ENCODE measurements around the gene ASTN2. TPM values are rescaled to one million over a fixed set of nuclear protein-coding genes. Genes with fewer than 3 reads are reported as not detected.

Gene ASTN2
- polyA plus RNA-seq, 2 donors, result 0.26 to 0.35 TPM

- Histone ChIP-seq H3K36me3 (ENCODE audit: control insufficient read depth in 2 of 2, insufficient read depth in 2 of 2, low read length in 1 of 2) (no peaks in the 10 kb centered on the region), H3K9me3 (ENCODE audit: control insufficient read depth in 2 of 2, insufficient read depth in 1 of 2, low read depth in 1 of 2, low read length in 1 of 2) (no peaks in the 10 kb centered on the region), H3K4me3 (ENCODE audit: low read depth in 1 of 2, low read length in 2 of 2) (no peak overlapping the region), H3K27ac (ENCODE audit: low read depth in 2 of 2, low read length in 1 of 2) (no peak overlapping the region), H3K27me3 (ENCODE audit: control insufficient read depth in 1 of 2, insufficient read depth in 2 of 2, low read length in 2 of 2) (no peaks in the 10 kb centered on the region), H3K4me1 (ENCODE audit: control insufficient read depth in 2 of 2, insufficient read depth in 2 of 2, low read length in 1 of 2) (no peaks in the 10 kb centered on the region)
- WGBS, 2 donors, result 60 to 63% methylated on average over 2 of the region's 2 CpGs
These were observed 97.7 kb downstream of the ASTN2 start for GRCh38 chr9:117317192-117317591.

- no peak overlapping the region for H3K27ac ChIP-seq (ENCODE audit: low read depth in 2 of 2, low read length in 1 of 2)
- no peaks in the 10 kb centered on the region for H3K27me3 ChIP-seq (ENCODE audit: control insufficient read depth in 1 of 2, insufficient read depth in 2 of 2, low read length in 2 of 2)
- no peaks in the 10 kb centered on the region for H3K36me3 ChIP-seq (ENCODE audit: control insufficient read depth in 2 of 2, insufficient read depth in 2 of 2, low read length in 1 of 2)
- no peaks in the 10 kb centered on the region for H3K4me1 ChIP-seq (ENCODE audit: control insufficient read depth in 2 of 2, insufficient read depth in 2 of 2, low read length in 1 of 2)
- WGBS, 2 donors, result 50 to 59% methylated on average over 3 of the region's 3 CpGs
- no peaks in the 10 kb centered on the region for H3K9me3 ChIP-seq (ENCODE audit: control insufficient read depth in 2 of 2, insufficient read depth in 1 of 2, low read depth in 1 of 2, low read length in 1 of 2)
- no peak overlapping the region for H3K4me3 ChIP-seq (ENCODE audit: low read depth in 1 of 2, low read length in 2 of 2)
These were observed 99.6 kb downstream of the ASTN2 start for GRCh38 chr9:117315236-117315635.

GRCh38 chr9:117313989-117314388, 100.9 kb downstream of the ASTN2 start:
- H3K36me3 ChIP-seq (ENCODE audit: control insufficient read depth in 2 of 2, insufficient read depth in 2 of 2, low read length in 1 of 2), result no peaks in the 10 kb centered on the region
- H3K4me3 ChIP-seq (ENCODE audit: low read depth in 1 of 2, low read length in 2 of 2), result no peak overlapping the region
- no peaks in the 10 kb centered on the region for H3K27me3 ChIP-seq (ENCODE audit: control insufficient read depth in 1 of 2, insufficient read depth in 2 of 2, low read length in 2 of 2)
- H3K4me1 ChIP-seq (ENCODE audit: control insufficient read depth in 2 of 2, insufficient read depth in 2 of 2, low read length in 1 of 2), result no peaks in the 10 kb centered on the region
- H3K9me3 ChIP-seq (ENCODE audit: control insufficient read depth in 2 of 2, insufficient read depth in 1 of 2, low read depth in 1 of 2, low read length in 1 of 2), result no peaks in the 10 kb centered on the region
- WGBS, 2 donors, result 65 to 77% methylated on average over 2 of the region's 2 CpGs
- no peak overlapping the region for H3K27ac ChIP-seq (ENCODE audit: low read depth in 2 of 2, low read length in 1 of 2)

DNA sequence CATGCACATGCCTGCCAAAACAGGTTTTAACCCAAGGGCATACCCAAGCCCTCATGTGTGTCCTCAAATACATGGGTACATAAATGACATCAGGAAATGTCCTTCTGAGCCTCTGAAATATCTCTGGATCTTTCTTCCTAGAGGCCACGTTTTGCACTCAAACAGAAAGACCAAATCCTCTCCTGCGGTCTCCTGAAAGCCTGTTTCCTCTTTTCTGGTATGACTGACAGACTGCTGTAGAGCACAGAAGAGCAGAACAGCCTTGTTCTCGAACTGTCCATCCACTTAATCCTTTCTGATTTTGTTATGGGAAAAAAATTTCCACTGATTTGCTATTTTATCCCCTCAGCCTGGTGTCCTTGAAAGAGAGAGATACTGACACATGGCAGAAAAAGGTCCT, 107.2 kb downstream of the ASTN2 start:
- Histone ChIP-seq H3K36me3 (ENCODE audit: control insufficient read depth in 2 of 2, insufficient read depth in 2 of 2, low read length in 1 of 2) (no peaks in the 10 kb centered on the region), H3K4me1 (ENCODE audit: control insufficient read depth in 2 of 2, insufficient read depth in 2 of 2, low read length in 1 of 2) (no peaks in the 10 kb centered on the region), H3K9me3 (ENCODE audit: control insufficient read depth in 2 of 2, insufficient read depth in 1 of 2, low read depth in 1 of 2, low read length in 1 of 2) (no peaks in the 10 kb centered on the region), H3K27me3 (ENCODE audit: control insufficient read depth in 1 of 2, insufficient read depth in 2 of 2, low read length in 2 of 2) (no peaks in the 10 kb centered on the region), H3K4me3 (ENCODE audit: low read depth in 1 of 2, low read length in 2 of 2) (no peak overlapping the region), H3K27ac (ENCODE audit: low read depth in 2 of 2, low read length in 1 of 2) (no peak overlapping the region)
- WGBS, 2 donors, result 58 to 59% methylated on average over 3 of the region's 3 CpGs

DNA sequence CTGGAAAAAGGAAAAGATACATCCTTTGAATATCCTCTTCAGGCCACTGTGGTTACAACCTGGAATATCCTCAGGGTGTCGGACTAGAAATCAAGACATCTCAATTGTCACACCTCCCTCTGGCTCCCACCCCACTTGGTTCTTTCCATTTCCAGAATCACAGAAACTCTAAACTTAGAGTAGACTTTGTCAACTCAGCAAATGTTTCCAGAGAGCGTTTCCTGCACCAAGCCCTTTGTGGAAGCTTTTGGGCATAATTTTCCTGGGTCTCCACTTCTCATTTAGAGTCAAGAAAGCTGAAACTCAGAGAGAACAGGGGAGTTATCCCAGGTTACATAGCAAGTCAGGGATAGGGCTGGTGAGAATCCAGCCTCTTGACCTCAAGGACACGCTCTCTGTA, 108.8 kb downstream of the ASTN2 start:
- Histone ChIP-seq H3K27ac (ENCODE audit: low read depth in 2 of 2, low read length in 1 of 2) (no peak overlapping the region), H3K4me3 (ENCODE audit: low read depth in 1 of 2, low read length in 2 of 2) (no peak overlapping the region), H3K9me3 (ENCODE audit: control insufficient read depth in 2 of 2, insufficient read depth in 1 of 2, low read depth in 1 of 2, low read length in 1 of 2) (no peaks in the 10 kb centered on the region), H3K4me1 (ENCODE audit: control insufficient read depth in 2 of 2, insufficient read depth in 2 of 2, low read length in 1 of 2) (no peaks in the 10 kb centered on the region), H3K36me3 (ENCODE audit: control insufficient read depth in 2 of 2, insufficient read depth in 2 of 2, low read length in 1 of 2) (no peaks in the 10 kb centered on the region), H3K27me3 (ENCODE audit: control insufficient read depth in 1 of 2, insufficient read depth in 2 of 2, low read length in 2 of 2) (no peaks in the 10 kb centered on the region)
- 79 to 80% methylated on average over 3 of the region's 3 CpGs for WGBS, 2 donors

DNA sequence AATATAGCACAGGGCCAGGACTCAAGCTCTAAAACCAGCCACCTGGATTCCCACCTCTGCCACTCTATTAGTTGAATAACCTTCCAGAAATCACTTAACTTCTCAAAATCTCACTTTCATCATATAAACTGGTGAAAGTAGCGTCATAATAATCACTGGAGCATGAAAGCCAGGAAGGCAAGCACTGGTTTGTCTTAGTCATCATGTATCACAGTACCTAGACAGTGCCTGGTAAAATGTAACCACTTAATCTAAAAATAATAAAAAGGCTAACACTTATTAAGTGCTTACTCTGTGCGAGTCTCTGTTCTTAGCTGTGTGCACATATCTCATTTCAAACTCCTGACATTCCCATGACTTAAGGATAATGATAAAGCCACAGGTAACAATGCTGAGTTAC, 109.4 kb downstream of the ASTN2 start:
- Histone ChIP-seq H3K27ac (ENCODE audit: low read depth in 2 of 2, low read length in 1 of 2) (no peak overlapping the region), H3K4me3 (ENCODE audit: low read depth in 1 of 2, low read length in 2 of 2) (no peak overlapping the region), H3K27me3 (ENCODE audit: control insufficient read depth in 1 of 2, insufficient read depth in 2 of 2, low read length in 2 of 2) (no peaks in the 10 kb centered on the region), H3K4me1 (ENCODE audit: control insufficient read depth in 2 of 2, insufficient read depth in 2 of 2, low read length in 1 of 2) (no peaks in the 10 kb centered on the region), H3K9me3 (ENCODE audit: control insufficient read depth in 2 of 2, insufficient read depth in 1 of 2, low read depth in 1 of 2, low read length in 1 of 2) (no peaks in the 10 kb centered on the region), H3K36me3 (ENCODE audit: control insufficient read depth in 2 of 2, insufficient read depth in 2 of 2, low read length in 1 of 2) (no peaks in the 10 kb centered on the region)
- WGBS, 2 donors, result 56 to 60% methylated on average over 2 of the region's 2 CpGs

- peaks cover 0 to under 1% of the 10 kb centered on the region in 2 donors for H3K9me3 ChIP-seq (ENCODE audit: control insufficient read depth in 2 of 2, insufficient read depth in 1 of 2, low read depth in 1 of 2, low read length in 1 of 2)
- WGBS, 2 donors, result 66 to 70% methylated on average over 5 of the region's 5 CpGs
- no peaks in the 10 kb centered on the region for H3K36me3 ChIP-seq (ENCODE audit: control insufficient read depth in 2 of 2, insufficient read depth in 2 of 2, low read length in 1 of 2)
- no peaks in the 10 kb centered on the region for H3K27me3 ChIP-seq (ENCODE audit: control insufficient read depth in 1 of 2, insufficient read depth in 2 of 2, low read length in 2 of 2)
- no peaks in the 10 kb centered on the region for H3K4me1 ChIP-seq (ENCODE audit: control insufficient read depth in 2 of 2, insufficient read depth in 2 of 2, low read length in 1 of 2)
- H3K27ac ChIP-seq (ENCODE audit: low read depth in 2 of 2, low read length in 1 of 2), result no peak overlapping the region
- H3K4me3 ChIP-seq (ENCODE audit: low read depth in 1 of 2, low read length in 2 of 2), result no peak overlapping the region
These were observed 110.3 kb downstream of the ASTN2 start for GRCh38 chr9:117304549-117304948.

- no peaks in the 10 kb centered on the region for H3K4me1 ChIP-seq (ENCODE audit: control insufficient read depth in 2 of 2, insufficient read depth in 2 of 2, low read length in 1 of 2)
- no peaks in the 10 kb centered on the region for H3K36me3 ChIP-seq (ENCODE audit: control insufficient read depth in 2 of 2, insufficient read depth in 2 of 2, low read length in 1 of 2)
- H3K27ac ChIP-seq (ENCODE audit: low read depth in 2 of 2, low read length in 1 of 2), result no peak overlapping the region
- H3K4me3 ChIP-seq (ENCODE audit: low read depth in 1 of 2, low read length in 2 of 2), result no peak overlapping the region
- H3K27me3 ChIP-seq (ENCODE audit: control insufficient read depth in 1 of 2, insufficient read depth in 2 of 2, low read length in 2 of 2), result no peaks in the 10 kb centered on the region
- 83 to 88% methylated on average over 5 of the region's 5 CpGs for WGBS, 2 donors
- peaks cover 0 to 2% of the 10 kb centered on the region in 2 donors for H3K9me3 ChIP-seq (ENCODE audit: control insufficient read depth in 2 of 2, insufficient read depth in 1 of 2, low read depth in 1 of 2, low read length in 1 of 2)
These were observed 111.1 kb downstream of the ASTN2 start for GRCh38 chr9:117303643-117304230.

GRCh38 chr9:117302487-117302886, 112.4 kb downstream of the ASTN2 start:
- 80 to 81% methylated on average over 2 of the region's 2 CpGs for WGBS, 2 donors
- Histone ChIP-seq H3K36me3 (ENCODE audit: control insufficient read depth in 2 of 2, insufficient read depth in 2 of 2, low read length in 1 of 2) (no peaks in the 10 kb centered on the region), H3K4me1 (ENCODE audit: control insufficient read depth in 2 of 2, insufficient read depth in 2 of 2, low read length in 1 of 2) (no peaks in the 10 kb centered on the region), H3K4me3 (ENCODE audit: low read depth in 1 of 2, low read length in 2 of 2) (no peak overlapping the region), H3K9me3 (ENCODE audit: control insufficient read depth in 2 of 2, insufficient read depth in 1 of 2, low read depth in 1 of 2, low read length in 1 of 2) (peaks cover 0 to 2% of the 10 kb centered on the region in 2 donors), H3K27me3 (ENCODE audit: control insufficient read depth in 1 of 2, insufficient read depth in 2 of 2, low read length in 2 of 2) (no peaks in the 10 kb centered on the region), H3K27ac (ENCODE audit: low read depth in 2 of 2, low read length in 1 of 2) (no peak overlapping the region)

DNA sequence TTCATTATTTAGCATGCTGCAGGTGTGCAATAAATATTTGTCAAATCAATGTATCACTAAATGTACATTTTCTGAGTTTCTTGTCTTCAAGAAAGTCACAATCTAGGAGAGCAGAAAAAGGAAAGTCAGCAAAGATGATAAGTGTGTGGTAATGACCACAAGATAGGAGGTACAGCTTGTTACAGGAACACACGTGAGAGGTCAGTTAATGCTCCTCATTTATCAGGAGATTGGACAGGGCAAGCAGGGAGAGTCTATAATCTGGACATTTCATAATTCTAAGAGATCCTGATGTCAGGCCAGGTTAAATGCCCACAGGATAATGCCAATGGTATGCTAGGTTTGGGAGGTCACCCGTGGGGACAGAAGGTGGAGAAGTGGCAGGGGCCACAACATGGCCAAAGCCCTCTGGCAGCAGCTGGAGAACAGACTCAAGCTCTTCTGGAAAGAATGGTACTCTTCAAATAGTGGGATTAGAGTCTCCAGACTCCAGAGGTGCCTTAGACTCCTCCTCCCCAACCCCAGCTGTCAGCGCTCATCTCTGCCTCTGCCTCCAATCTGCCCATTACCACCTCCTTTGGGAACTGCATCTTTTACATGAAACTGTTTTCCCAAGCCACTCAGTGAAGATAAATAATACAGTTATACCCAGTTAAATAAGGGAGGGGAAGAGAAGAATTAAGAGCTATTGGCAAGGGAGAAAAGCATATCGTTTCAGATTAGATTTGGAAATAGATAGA, 114.3 kb downstream of the ASTN2 start:
- 67 to 74% methylated on average over 4 of the region's 4 CpGs for WGBS, 2 donors
- no peaks in the 10 kb centered on the region for H3K4me1 ChIP-seq (ENCODE audit: control insufficient read depth in 2 of 2, insufficient read depth in 2 of 2, low read length in 1 of 2)
- H3K4me3 ChIP-seq (ENCODE audit: low read depth in 1 of 2, low read length in 2 of 2), result no peak overlapping the region
- no peak overlapping the region for H3K27ac ChIP-seq (ENCODE audit: low read depth in 2 of 2, low read length in 1 of 2)
- H3K36me3 ChIP-seq (ENCODE audit: control insufficient read depth in 2 of 2, insufficient read depth in 2 of 2, low read length in 1 of 2), result no peaks in the 10 kb centered on the region
- peaks cover 0 to 2% of the 10 kb centered on the region in 2 donors for H3K9me3 ChIP-seq (ENCODE audit: control insufficient read depth in 2 of 2, insufficient read depth in 1 of 2, low read depth in 1 of 2, low read length in 1 of 2)
- no peaks in the 10 kb centered on the region for H3K27me3 ChIP-seq (ENCODE audit: control insufficient read depth in 1 of 2, insufficient read depth in 2 of 2, low read length in 2 of 2)

Measured in esophagus (tissue), 2 donors.